Activated naive CD8-positive, alpha-beta T cell treated with anti-CD3 and anti-CD28 coated beads, Interleukin-2, amount 50 U/mL, for 16 hours (primary cell): Measurements from ENCODE around the gene FAM162B.
"Not testable (repeated sequence)": the region's sequence is repeated elsewhere in the genome, so short reads cannot be mapped to it uniquely, and the experiment has no call there.

Source experiments
- DNase-seq: peaks from one replicate; pipeline ENCODE4 v3.0.0-alpha.2; 2020; ENCODE audit warnings: low read depth, low spot score

Gene FAM162B

DNA sequence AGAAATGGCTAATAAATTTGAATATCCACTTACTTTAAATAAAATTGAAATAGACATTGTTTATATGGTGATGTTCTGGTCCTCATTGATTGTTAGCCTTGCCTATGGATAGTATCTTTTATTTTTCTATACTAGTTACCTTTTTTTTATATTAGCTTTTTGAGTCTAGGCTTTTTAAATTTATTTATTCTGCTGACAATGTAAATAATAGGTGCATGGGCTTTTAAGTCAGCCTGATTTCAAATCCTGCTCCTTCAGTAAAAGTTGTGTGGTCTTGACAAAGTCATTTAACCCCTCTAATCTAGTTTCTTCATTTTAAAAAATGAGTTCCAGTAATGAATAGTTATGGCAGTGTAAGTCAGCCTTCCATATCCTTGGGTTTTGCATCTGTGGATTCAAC, 38.6 kb downstream of the FAM162B start:
- DNase-seq: no peak

DNA sequence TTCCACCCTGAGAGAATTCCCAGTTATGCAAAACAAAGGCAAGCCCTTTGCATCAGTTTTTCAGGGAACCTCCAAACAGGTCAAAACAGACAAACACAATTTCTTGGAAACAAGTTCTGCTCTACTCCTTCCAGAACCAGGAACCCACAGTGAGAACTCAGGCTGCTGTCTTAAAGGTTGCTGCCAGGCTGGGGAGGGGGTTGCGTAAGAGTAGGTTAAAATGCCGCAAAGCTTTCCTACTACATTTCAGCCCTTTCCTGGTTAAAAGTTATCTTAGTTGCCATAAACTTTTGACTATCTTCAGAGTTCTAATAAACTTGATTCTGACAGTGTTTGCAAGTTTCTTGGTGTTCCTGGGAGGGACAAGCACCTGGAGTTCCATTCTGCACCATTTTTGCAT, 50.8 kb downstream of the FAM162B start:
- DNase-seq: no peak

DNA sequence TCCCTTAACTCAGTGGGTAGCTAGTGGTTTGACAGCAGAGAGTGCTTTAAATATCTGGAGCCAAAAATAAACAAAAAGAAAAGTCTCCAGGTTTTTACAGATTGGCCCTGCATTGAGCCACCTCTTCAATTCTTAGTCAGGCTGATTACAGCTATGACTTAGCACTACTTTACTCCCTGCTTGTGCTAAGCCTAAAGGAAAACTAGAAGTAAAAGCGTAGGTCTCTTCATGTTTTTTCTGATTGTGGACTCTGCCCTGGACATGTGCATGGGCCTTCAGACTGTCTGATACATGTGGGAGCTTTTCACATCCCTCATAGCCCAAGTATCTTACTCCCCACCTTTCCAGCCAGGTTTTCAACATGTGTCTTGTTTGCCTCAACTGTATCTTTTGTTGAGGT, 51.2 kb downstream of the FAM162B start:
- DNase-seq: no peak

DNA sequence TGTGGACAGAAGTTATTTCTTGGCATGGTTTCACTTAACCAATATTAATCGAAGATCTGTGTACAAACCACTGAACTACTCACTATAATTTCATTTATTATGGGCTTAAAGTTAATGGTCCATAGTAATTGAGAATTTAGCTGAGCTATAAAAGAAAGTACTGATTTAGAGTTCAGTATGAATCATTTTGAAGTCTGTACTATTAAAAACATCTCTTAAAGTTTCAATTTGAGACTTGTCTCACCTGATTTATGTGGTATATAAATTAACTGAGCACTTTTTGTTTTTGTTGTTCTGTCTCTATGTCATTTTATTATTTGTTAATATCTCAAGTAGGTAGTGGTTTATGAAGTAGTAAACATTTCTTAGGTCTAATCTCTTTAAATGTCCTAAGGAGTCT, 59.6 kb downstream of the FAM162B start:
- DNase-seq: no peak

DNA sequence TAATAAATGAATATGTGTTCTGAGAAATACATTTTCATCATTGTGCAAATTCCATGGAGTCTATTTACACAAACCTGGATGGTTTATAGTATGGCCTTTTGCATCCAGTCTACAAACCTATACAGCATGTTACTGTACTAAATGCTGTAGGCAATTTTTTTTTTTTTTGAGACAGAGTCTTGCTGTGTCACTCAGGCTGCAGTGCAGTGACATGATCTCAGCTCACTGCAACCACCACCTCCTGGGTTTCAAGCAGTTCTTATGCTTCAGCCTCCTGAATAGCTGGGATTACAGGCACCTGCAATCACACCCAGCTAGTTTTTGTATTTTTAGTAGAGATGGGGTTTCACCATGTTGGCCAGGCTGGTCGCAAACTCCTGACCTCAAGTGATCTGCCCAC, 61.6 kb downstream of the FAM162B start:
- DNase-seq: not testable (repeated sequence)
